ENCODE results near the gene JMJD8.
A peak's percentile ranks its signal among the peaks of the same experiment; 100 is the strongest.

Gene JMJD8

DNA sequence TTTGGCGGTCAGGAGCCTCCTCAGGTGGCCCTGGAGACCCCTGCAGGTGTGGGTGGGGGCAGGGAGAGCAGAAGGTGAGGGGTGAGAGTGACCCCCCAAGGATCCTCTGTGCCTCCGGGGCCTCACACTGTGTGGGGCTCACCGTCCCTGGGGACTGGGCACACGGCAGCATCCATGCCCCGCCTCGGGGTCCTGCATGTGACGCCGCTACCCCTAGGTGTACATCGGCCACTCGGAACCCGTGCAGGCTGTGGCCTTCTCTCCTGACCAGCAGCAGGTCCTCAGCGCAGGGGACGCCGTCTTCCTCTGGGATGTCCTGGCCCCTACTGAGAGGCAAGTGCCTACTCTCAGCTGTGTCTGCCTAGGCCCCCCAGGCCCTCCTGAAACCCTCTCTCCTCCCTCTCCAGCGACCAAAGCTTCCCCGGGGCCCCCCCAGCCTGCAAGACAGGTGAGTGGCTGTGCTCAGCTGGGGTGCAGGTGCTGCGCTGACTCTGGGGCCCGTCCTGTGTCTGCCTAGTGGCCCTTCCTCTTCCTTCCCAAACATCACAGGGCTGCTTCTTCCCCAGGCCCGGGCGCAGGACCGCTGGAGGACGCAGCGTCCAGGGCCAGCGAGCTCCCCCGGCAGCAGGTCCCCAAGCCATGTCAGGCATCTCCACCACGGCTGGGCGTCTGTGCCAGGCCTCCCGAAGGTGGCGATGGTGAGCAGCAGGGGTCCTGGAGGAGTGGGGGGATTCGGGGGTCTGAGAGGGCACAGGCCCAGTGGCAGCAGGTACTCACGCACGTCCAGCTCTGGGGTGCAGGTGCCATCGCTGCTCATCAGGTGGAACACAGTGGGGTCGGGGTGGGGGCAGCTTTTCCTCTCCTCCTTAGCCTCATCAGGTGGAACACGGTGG, 25.2 kb downstream of the JMJD8 start:
- DNase-seq = no peak

DNA sequence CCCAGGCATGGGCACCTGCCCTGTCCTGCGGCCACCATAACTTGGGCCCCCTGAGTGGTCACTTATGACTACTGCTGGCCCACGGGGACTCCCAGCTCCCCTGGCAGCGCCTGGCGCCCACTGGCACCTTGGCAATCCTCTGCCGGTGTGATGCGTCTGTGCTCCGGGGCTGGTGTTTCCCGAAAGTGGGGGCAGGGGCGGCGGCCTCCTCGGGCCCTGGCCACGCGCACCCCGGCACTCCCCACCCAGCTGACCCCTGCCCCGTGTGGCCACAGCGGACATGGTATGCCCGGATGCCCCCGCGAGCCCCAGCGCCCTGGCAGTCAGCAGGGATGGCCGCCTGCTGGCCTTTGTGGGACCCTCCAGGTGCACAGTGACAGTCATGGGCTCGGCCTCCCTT, 26.6 kb downstream of the JMJD8 start:
- no peak for DNase-seq

DNA sequence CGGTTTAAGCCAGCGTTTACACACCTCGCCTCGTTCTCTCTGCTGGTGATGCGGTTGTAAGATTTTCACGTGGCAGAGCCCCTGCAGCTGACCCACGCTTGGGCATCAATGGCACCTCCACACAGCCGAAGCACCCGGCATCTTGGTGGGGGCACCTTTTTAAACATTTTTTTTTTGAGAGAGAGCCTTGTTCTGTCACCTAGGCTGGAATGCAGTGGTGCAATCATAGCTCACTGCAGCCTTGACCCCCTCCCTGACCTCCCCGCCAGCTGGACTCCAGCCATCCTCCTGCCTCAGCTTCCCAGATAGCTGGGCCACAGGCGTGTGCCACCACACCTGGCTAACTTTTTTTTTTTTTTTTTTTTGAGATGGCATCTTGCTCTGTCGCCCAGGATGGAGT, 30.1 kb downstream of the JMJD8 start:
- DNase-seq = no peak

DNA sequence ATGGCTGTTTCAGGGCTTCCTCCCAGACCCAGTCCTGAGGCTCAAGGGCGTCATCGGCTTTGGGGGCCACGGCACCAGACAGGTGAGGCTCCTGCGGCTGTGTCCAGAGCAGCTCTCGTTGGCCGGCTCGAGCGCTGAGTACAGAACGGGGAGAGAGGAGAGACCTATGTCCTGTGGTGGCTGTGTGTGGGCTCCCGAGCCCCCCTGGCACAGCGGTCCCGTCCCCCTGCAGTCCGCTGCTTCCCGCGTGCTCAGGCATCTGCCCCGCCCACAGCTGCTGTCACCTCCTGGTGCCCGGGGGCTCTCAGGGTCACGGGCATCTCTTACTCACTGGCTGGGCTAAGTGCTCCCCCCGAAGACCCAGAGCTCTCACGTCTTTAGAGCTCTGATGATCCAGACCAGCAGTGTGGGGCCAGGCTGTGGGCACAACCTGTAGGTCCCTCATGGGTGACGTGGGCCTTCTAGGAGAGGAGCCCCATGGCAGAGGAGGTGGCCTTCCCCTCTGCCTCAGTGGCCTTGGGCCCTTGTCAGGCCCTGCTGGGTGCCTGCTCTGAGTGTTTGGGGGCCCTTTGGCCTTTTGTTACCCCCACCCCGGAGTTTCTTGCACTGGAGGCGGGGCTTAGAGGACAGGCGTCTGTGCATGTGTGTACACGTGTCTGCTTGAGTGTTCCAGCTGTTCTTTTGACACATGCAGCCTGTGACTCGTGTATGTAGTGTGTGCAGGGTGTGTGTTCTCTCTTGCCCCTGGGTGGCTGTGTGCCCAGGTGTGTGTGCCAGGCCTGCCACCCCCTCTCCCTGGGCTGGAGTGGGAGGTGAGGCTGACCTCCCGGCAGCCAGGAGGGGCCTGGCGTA, 31.5 kb downstream of the JMJD8 start:
- no peak for DNase-seq

DNA sequence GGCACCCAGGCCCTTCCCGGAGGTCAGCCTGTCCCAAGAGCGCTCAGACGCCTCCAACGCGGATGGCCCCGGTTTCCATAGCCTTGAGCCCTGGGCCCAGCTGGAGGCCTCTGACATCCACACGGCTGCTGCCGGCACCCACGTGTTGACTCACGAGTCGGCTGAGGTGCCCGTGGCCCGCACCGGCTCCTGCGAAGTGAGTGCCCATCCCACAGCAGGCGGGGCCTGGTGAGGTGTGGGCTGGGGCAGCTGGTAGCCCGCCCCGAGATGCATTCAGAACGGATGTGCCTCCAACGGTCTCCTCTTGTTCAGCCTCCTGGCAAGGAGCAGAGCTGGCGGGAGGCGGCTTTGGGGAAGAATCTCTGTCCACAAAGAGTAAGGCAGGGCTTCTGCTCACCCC, 32.3 kb downstream of the JMJD8 start:
- no peak for DNase-seq

DNA sequence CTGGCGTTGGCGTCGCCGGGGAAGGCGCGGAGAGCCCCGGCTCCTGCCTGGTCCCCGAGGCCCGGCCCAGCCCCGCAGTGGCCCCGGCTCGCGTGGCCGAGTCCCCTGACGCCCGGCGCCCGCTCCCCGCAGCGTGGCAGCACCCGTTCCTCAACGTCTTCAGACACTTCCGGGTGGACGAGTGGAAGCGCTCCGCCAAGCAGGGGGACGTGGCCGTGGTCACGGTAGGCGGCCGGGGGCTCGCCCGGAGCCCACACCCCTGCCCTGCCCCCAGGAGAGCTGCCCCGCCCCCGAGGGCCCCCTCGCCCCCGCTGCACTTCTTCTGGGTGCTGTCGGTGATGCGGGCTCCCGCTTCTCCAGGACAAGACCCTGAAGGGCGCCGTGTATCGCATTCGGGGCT, 34.5 kb downstream of the JMJD8 start:
- DNase-seq = no peak

DNA sequence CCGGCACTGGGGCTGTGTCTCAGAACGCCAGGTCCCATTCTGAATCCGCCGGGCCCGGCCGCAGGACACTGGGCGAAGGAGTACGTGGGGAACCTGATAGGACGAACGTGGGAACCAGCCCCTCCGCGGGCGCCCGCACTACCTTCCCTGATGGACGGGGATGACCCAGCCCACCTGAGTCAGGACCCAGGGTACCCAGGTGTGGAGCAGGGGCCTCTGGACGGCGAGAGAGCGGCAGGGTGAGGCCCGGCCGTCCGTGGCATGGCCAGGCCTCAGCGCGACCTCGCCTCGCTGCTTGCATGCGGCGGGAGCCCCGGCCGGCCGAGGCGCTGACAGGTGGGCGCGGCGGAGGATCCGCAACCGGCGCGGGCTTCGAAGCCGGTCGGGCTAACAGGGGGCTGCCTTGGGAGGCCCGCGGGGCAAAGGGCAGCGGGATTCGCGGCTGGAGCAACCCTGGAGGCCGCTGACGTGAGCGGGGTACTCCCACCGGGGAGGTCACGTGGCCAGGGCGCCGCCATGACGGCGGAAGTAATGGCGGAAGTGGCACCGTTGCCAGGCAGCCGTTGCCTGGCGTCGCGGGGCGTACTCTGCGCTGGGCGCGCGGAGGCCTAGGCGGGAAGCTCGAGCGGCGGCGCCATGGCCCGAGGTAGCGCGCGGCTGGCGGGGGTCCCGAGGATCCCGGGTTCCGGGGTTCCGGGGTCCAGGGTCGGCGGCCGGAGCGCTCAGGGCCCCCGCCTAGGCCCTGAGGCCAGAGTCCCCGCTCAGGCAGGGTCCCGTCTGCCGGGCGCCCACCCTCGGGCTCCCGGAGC, 35.1 kb downstream of the JMJD8 start, which contains the start of gene WDR90:
Gene WDR90 (plus strand): TSS at position 585 of the 809 bp plus-strand sequence. CDS start 52 bp downstream, at position 637.
- DNase-seq = peak; percentile 94

DNA sequence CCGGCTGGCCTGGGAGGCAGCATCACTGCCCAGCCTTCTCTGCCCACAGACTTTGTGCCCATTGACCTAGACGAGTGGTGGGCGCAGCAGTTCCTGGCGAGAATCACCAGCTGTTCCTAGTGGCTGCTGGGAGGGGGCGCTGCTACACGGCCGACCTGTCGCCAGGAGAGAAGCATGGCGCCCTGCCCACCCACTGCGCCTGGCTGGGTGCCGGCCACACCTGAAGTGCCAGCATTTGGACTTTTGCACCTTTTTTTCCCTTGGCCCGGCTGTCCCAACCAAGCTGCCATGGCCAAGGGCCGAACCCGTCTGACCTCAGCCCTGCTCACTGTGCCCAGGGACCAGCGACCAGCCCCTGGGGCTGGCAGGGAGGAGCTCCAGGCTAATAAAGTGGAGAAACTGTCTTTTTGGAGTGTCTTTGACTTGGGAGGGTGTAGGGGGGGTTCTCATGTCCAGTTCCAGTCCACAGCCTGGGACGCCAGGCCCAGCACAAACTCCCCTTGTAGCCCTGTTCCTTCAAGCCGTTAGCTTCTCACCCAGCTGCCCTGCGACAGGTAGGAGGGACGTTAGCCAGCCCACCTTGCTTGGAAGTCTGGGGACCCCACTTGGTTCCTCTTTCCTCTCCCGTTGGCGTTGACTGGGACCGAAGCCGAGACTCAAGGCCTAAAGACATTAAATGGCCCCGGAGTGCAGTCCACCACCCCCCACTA, 35.9 kb downstream of the JMJD8 start:
- peak; percentile 37 for DNase-seq

DNA sequence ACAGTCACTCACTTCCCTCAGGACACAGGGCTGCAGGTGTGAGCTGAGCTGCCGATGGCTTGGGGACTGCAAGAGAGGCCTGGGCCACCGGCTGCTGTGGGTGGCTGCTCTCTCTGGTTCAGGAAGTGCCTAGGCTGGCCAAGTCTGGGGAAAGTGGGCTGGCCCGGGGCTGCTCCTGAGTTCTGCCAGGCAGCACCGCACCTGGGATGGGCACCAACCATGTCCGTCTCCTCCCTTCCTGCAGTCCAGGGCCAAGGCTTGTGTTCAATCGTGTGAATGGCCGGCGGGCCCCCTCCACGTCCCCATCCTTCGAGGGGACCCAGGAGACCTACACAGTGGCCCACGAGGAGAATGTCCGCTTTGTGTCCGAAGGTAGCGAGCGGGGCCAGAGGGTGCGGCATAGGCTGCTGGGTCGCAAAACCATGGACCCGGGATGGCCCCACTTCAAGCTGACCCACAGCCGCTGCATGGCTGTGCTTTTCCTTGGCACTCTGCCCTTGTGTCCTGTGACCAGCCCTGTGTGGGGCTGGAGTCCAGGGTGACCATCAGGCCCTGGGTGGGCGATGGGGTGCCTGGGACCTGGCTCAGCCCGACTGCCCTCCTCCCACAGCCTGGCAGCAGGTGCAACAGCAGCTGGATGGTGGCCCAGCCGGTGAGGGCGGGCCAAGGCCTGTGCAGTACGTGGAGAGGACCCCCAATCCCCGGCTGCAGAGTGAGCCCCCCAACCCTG, 36.8 kb downstream of the JMJD8 start:
- DNase-seq = no peak

DNA sequence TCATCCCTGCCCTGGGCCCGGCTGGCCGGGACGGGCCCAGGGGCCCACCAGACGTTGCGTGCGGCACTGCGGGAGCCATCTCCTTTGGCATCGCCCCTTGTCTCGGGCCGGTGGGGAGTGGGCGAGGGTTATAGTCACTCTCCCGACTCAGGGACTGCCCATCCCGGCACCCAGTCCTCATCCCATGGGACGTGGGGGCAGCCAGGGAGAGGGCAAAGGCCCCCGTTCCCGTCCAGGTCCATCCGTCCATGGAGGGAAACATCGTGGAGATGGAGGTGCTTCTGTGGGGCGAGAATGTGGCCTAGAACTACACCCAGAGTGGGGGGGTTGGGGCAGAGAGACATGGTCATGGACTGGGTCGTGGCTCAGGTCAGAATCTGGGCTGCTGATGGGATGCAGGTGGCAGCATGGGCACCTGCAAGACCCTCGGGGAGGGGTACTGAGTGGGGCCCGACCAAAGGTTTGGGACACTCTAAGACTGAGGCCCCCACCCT, 37.4 kb downstream of the JMJD8 start:
- DNase-seq = no peak

DNA sequence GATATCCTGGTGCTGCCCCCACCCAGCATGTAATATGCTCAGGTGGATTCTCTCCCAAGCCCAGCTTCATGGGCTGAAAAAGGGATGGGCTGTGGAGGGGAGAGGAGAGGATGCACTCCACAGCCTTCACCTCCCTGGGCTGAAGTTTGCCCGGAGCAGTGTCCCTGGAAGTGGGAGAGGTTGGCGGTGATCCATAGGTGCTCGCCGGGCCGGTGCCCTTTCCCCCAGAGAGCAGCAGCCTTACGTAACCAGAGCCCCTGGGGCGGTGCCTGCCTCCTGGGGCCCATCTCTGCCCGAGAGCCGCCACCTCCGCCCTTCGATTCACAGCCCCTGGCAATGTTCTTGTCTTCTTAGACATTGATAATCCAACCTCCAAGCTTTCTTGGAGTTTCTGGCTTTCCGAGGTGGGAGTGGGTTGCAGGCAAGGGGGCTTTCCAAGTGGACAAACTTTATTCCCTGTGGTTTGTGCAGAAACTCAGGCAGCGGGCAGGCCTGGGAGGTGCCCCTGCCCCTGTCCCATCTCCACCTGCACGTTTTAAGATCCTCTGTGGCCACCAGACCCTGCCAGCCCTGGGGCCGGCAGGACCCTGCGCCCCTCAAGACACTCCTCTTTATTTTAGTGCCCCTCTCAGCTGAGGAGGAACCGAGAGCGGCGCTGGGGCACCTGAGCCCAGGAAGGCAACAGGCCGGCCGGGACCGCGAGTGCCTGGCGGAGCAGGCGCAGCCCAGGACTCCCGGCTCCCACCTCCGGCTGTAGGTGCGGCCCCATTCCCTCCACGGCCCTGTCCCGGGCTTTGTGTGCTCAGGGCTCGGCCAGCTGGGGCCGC, 38.1 kb downstream of the JMJD8 start:
- no peak for DNase-seq

DNA sequence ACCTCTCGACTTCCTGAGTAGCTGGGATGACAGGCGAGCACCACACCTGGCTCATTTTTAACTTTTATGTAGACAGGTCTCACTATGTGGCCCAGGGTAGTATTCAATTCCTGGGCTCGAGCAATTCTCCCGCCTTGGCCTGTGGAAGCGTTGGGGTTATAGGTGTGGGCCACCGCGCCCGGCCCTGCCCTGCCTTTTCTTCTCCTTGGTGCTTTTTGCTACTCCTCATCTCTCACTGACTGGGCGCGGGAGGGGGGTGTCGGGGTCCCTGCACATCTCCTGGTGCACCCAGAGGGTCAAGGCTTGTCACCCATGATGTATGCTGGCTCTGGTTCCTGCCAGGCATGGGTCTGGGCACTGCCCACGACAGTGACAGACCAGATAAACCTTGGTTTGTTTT, 39.6 kb downstream of the JMJD8 start:
- no peak for DNase-seq

DNA sequence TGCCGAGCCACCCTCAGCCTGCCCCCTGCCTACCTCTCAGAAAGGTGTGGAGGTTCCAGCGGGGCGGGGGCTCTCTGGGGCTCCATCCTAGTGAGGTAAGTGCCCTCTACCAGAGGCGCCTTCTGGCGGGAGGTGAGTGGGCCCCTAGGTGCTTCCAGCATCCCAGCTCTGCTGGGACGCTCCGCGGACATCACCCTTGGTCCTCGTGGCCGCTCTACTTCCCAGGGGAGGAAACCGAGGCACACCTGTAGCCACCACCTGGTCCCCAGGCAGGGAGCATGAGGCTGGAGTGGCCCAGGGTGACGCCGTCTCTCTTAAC, 41.1 kb downstream of the JMJD8 start:
- DNase-seq = no peak

DNA sequence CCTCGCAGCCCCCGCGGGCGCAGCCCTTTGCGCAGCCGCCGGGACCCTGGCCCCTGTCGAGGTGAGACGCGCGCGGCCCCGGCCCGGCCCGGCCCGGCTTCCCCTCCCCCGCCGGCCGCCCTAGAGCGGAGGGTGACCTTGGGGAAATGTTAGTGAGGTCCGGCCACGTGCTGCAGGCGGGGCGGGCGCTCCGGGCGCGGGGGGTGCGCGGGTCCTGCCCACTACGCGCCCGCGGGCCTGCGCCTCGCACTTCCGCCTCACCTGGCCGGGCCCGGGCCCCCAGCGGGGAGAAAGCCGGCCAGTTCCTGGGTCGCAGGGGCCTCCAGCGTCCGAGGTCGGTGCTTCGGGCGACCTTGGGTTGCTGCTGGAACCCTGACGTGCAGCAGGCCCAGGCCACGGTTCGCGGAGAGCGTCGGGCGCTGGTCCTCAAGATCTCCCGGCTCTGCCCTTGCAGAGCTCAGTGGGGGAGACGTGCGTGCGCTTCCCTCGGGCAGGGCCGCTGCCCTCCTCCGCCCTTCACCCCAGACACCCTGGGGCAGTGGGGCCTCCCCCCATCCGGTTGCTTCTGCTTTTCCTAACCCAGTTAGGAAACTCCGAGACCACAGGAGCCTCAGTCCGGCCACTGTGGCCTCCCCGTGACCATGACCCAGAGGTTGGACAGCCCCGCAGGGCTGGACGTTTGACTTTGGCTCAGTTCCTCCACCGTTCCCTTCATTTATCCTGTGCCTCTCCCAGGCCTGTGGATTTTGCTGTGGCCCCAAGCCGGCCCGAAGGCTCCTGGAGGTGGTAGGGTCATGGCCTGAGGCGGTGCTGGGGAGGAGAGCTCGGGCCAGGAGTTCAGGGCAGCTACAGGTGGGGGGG, 41.7 kb downstream of the JMJD8 start:
- DNase-seq = peak; percentile 43

DNA sequence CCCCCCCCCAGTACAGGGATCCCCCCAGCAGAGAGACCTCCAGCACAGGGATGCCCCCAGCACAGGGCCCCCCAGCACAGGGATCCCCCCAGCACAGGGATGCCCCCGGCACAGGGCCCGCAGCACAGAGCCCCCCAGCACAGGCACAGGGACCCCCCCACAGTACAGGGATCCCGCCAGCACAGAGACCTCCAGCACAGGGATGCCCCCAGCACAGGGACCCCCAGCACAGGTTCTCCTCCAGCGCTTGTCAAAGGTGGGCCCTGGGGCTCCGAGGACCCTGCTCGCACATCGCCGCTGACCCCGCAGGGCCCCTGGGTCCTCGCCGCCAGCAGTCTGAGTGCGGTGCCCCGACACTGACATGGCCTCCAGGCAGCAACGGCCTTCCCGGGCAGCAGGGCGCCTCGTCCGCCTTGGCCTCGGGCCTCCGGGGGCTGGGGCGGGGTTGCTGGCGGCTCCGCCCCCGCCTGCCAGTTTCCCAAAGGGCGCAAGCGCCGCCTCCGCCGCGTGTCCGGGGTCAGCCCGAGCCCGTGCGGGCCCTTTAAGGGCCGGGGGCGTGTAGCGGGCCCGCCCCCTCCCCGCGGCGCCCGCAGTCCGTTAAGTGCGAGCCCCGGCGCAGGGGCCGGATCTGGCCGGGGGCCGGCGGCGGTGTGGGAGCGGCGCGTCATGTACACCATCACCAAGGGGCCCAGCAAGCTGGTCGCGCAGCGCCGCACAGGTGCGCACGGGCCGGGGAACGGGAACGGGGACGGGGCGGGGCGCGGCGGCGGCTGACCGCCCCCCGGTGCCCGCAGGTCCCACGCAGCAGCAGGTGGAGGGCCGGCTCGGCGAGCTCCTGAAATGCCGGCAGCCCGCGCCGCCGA, 42.6 kb downstream of the JMJD8 start, which contains the start of gene MCRIP2:
Gene MCRIP2 (plus strand): TSS at position 503 of the 863 bp plus-strand sequence. CDS start 164 bp downstream, at position 667.
- peak; percentile 78 for DNase-seq

DNA sequence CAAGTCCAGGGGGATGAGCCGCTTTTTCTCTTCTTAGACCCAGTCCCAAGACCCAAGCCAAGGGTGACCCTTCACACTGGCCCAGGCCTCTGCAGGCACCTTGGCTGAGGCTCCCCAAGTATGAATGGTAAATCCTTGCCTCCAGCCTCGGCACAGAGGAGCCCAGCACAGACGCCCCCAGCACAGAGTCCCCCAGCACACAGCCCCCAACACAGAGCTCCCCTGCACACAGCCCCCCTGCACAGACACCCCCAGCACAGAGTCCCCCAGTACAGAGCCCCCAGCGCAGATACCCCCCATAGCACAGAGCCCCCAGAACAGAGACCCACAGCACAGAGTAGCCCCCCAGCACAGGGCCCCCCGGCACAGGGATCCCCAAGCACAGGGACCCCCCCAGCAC, 43.5 kb downstream of the JMJD8 start:
- DNase-seq = no peak

DNA sequence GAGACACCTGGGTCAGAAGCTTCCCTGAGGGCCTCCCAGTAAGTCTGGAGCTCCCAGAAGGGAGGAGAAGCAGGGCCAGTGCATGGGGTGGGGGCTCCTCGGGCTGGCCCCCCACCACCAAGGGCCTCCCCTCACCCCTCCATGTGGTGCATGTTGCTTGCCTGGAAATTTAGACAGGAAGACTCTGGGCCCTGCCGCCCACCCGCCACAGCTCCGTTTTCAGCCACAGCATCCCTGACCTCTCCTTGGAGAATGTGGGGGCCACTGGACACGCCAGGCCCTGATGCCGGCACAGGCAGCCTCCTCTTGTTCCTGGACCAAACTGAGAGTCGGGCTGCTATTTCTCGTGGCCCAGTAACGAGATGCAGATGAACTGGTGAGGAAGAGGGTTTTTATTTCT, 45.3 kb downstream of the JMJD8 start:
- DNase-seq = no peak

DNA sequence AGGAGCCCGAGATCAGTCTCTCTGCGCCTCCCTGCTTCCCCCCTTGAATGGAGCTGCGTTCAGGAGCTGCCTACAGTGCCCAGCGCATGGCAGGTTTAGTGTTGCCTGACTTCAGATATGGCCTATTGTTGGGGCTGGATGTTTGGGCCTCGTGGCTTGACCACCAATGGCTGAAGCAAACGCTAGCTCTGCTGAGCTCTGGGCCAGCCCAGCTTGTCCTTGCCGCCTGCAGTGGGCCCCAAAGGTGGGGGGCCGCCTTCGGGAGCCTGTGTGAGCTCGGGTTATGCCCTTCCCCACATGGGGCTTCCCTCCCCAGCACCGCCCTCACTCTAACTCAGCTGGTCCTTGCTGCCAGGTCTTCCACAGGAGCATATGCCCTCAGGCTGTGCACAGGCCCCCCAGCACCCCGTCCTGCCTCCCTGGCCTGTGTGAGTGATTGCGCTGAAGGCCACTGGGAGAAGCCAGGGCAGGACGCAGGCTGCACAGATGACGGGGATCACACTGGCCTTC, 46.0 kb downstream of the JMJD8 start:
- DNase-seq = no peak
